ENCODE measurements around the gene CENPA. TPM values are rescaled to one million over a fixed set of nuclear protein-coding genes. Genes with fewer than 3 reads are reported as not detected.

CENPA gene
- total and polyA plus RNA-seq, 2 donors (not counting 1 experiment from before 2014, with no cell fraction given), result 6.1 to 9.7 TPM

DNA sequence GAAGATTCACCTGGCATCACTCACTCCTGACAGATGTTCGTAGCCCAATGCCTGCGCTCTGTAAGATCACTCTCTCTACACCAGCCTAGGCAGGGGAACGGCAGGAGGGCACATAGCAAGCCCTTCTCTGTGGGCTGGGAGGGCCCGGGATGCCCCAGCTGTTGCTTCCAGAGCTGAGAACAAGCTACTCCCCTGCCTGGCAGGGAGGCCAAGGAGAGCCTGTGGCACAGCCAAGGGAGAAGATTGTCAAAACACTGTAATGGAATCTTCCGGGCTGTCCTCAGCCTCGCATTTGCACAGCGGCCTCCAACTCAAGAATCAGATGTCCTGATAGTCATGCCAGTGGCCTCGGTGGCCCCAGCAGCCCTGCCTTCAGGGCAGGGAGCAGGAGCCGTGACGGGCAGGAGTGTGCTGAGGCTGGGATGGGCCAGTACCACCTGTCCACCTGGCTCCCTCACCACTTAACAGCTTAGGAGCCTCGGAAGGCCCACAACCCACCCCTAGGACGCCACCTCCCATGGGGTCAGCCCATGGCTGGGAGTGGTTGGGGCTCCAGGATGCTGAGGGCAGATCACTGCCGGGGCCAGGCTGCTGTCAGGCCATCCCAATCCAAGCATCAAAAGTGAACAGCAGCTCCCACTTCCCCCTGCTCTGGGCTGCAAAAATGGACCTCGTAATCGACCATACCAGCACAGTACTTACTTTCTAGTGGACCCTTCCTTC lies 43.6 kb upstream of the CENPA start:
- Histone ChIP-seq H3K27me3 (ENCODE audit: control insufficient read depth, insufficient read depth, low read length) (peaks cover 3% of the 10 kb centered on the region), H3K36me3 (ENCODE audit: control insufficient read depth, insufficient read depth, low read length) (no peaks in the 10 kb centered on the region), H3K79me2 (ENCODE audit: control insufficient read depth, insufficient read depth, low read length) (no peaks in the 10 kb centered on the region), H3K4me3 (replicated peaks in 1 of 4; ENCODE audit: control extremely low read depth in 1 of 4, insufficient read depth in 1 of 4, low read depth in 3 of 4, low read length in 4 of 4) (no peak overlapping the region), H3K4me1 (ENCODE audit: control insufficient read depth, extremely low read depth, insufficient read depth, low read length) (no peaks in the 10 kb centered on the region), H4K20me1 (ENCODE audit: control insufficient read depth, extremely low read depth, insufficient read depth, low read length) (no peaks in the 10 kb centered on the region), H3K9me3 (ENCODE audit: control insufficient read depth, insufficient read depth, low read depth, low read length) (no peaks in the 10 kb centered on the region), H3K27ac (ENCODE audit: insufficient read depth, low read length) (no peak overlapping the region), H3K4me2 (ENCODE audit: extremely low read depth, insufficient read depth, low read length) (no peak overlapping the region), H3K9ac (ENCODE audit: insufficient read depth, low read length) (no peak overlapping the region), H2AFZ (ENCODE audit: low read length) (no peak overlapping the region)
- TF ChIP-seq, protein P1, sequence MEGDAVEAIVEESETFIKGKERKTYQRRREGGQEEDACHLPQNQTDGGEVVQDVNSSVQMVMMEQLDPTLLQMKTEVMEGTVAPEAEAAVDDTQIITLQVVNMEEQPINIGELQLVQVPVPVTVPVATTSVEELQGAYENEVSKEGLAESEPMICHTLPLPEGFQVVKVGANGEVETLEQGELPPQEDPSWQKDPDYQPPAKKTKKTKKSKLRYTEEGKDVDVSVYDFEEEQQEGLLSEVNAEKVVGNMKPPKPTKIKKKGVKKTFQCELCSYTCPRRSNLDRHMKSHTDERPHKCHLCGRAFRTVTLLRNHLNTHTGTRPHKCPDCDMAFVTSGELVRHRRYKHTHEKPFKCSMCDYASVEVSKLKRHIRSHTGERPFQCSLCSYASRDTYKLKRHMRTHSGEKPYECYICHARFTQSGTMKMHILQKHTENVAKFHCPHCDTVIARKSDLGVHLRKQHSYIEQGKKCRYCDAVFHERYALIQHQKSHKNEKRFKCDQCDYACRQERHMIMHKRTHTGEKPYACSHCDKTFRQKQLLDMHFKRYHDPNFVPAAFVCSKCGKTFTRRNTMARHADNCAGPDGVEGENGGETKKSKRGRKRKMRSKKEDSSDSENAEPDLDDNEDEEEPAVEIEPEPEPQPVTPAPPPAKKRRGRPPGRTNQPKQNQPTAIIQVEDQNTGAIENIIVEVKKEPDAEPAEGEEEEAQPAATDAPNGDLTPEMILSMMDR (conservative IDR thresholded peaks at IDR 0.05 in 1 of 2, IDR thresholded peaks at IDR 0.05 in 1 of 2; ENCODE audit: low read depth in 1 of 2, low read length in 2 of 2), result no peak
- DNase-seq (ENCODE audit: low read depth in 2 of 2), result no peak

DNA sequence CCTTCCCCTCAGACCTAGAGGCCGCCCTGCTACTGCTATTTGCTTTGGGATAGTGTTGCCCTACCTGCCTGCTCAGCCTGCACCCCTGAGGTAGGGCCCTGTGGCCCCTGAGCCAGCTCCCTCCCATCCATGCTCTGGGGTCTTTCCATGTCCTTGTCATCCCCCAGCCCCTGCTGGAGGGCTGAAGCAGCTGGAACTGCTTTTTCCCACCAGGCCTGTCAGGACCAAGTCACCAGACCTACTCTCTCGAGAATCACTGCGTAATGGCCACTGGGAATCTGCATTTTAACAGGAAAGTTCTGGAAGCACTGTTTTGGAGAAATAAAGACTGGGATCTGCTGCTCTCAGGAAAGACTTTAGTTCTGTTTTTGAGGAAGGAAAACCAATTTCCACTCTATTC lies 42.0 kb upstream of the CENPA start:
- TF ChIP-seq EZH2 (IDR thresholded peaks at IDR 0.05; ENCODE audit: low read length, missing control alignments), result no peak
- TF ChIP-seq, protein P1 (conservative IDR thresholded peaks at IDR 0.05 in 1 of 2, IDR thresholded peaks at IDR 0.05 in 1 of 2; ENCODE audit: low read depth in 1 of 2, low read length in 2 of 2), result no peak
- no peak for DNase-seq (ENCODE audit: low read depth in 2 of 2)

DNA sequence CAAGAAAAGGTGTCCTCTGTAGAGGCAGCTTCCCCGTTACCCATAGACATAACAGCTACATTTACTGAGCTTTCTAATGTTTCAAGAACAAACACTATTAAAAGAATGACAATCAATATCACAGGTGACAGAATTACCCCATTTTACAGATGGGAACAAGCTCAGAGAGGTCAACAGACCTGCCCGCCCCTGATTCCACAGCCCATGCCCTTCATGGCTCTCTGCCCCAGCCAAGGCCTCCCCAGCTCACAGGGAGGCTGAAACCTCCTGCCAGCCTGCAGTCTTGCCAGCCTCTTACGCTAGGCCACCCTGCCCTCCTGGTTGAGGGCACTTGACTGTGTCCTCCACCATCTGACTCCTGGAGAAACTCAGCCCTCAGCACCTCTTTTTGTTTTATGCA lies 40.9 kb upstream of the CENPA start:
- TF ChIP-seq, protein P1 (conservative IDR thresholded peaks at IDR 0.05 in 1 of 2, IDR thresholded peaks at IDR 0.05 in 1 of 2; ENCODE audit: low read depth in 1 of 2, low read length in 2 of 2), result no peak
- TF ChIP-seq EZH2 (IDR thresholded peaks at IDR 0.05; ENCODE audit: low read length, missing control alignments), result no peak
- H3K27me3 ChIP-seq (ENCODE audit: control insufficient read depth, insufficient read depth, low read length), result peaks cover 3% of the 10 kb centered on the region
- no peak overlapping the region for H3K4me2 ChIP-seq (ENCODE audit: extremely low read depth, insufficient read depth, low read length)
- H3K9me3 ChIP-seq (ENCODE audit: control insufficient read depth, insufficient read depth, low read depth, low read length), result no peaks in the 10 kb centered on the region
- H4K20me1 ChIP-seq (ENCODE audit: control insufficient read depth, extremely low read depth, insufficient read depth, low read length), result no peaks in the 10 kb centered on the region
- H3K4me3 ChIP-seq (replicated peaks in 1 of 4; ENCODE audit: control extremely low read depth in 1 of 4, insufficient read depth in 1 of 4, low read depth in 3 of 4, low read length in 4 of 4), result no peak overlapping the region
- H2AFZ ChIP-seq (ENCODE audit: low read length), result no peak overlapping the region
- no peaks in the 10 kb centered on the region for H3K4me1 ChIP-seq (ENCODE audit: control insufficient read depth, extremely low read depth, insufficient read depth, low read length)
- H3K36me3 ChIP-seq (ENCODE audit: control insufficient read depth, insufficient read depth, low read length), result no peaks in the 10 kb centered on the region
- no peak overlapping the region for H3K9ac ChIP-seq (ENCODE audit: insufficient read depth, low read length)
- no peaks in the 10 kb centered on the region for H3K79me2 ChIP-seq (ENCODE audit: control insufficient read depth, insufficient read depth, low read length)
- H3K27ac ChIP-seq (ENCODE audit: insufficient read depth, low read length), result no peak overlapping the region
- DNase-seq (ENCODE audit: low read depth in 2 of 2), result no peak

More for the DNA sequence above, 42.0 kb upstream of the CENPA start:
- peaks cover 3% of the 10 kb centered on the region for H3K27me3 ChIP-seq (ENCODE audit: control insufficient read depth, insufficient read depth, low read length)
- no peaks in the 10 kb centered on the region for H3K79me2 ChIP-seq (ENCODE audit: control insufficient read depth, insufficient read depth, low read length)
- H3K9ac ChIP-seq (ENCODE audit: insufficient read depth, low read length), result no peak overlapping the region
- H2AFZ ChIP-seq (ENCODE audit: low read length), result no peak overlapping the region
- H4K20me1 ChIP-seq (ENCODE audit: control insufficient read depth, extremely low read depth, insufficient read depth, low read length), result no peaks in the 10 kb centered on the region
- no peak overlapping the region for H3K4me3 ChIP-seq (replicated peaks in 1 of 4; ENCODE audit: control extremely low read depth in 1 of 4, insufficient read depth in 1 of 4, low read depth in 3 of 4, low read length in 4 of 4)
- H3K9me3 ChIP-seq (ENCODE audit: control insufficient read depth, insufficient read depth, low read depth, low read length), result no peaks in the 10 kb centered on the region
- H3K4me2 ChIP-seq (ENCODE audit: extremely low read depth, insufficient read depth, low read length), result no peak overlapping the region
- no peak overlapping the region for H3K27ac ChIP-seq (ENCODE audit: insufficient read depth, low read length)
- no peaks in the 10 kb centered on the region for H3K4me1 ChIP-seq (ENCODE audit: control insufficient read depth, extremely low read depth, insufficient read depth, low read length)
- no peaks in the 10 kb centered on the region for H3K36me3 ChIP-seq (ENCODE audit: control insufficient read depth, insufficient read depth, low read length)

All from fibroblast of lung (primary cell).